Stimulated activated CD4-positive, alpha-beta T cell treated with anti-CD3 and anti-CD28 coated beads, Interleukin-2, amount 100 ng/mL, for 48 hours (primary cell): ENCODE measurements around the gene ZSCAN31.
"Not testable (repeated sequence)": the region's sequence is repeated elsewhere in the genome, so short reads cannot be mapped to it uniquely, and the experiment has no call there.

Experiments used
- DNase-seq, 2 donors: peaks; one replicate each; pipeline ENCODE4 v3.0.0-alpha.2; 2020

The ZSCAN31 gene

DNA sequence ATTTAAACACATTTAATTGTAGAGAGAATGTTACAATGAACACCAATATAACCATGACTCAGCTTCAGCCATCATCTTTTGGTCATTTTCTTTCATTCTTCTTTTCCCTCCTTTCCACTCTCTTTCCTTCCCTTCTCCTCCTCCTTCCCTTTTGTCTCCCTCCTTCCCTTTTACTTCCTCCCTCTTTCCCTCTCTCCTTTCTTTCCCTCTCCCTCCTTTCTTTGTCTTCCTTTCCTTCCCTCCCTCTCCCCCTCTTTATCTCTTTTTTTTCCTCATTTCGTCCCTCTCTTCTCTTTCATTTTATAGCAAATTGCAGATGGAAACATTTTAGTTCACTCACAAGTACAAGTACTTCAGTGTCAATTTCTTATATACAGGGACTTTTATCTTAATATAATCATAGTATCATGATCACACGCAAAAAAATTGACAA is 15.6 kb upstream of the ZSCAN31 start:
- DNase-seq: no peak

DNA sequence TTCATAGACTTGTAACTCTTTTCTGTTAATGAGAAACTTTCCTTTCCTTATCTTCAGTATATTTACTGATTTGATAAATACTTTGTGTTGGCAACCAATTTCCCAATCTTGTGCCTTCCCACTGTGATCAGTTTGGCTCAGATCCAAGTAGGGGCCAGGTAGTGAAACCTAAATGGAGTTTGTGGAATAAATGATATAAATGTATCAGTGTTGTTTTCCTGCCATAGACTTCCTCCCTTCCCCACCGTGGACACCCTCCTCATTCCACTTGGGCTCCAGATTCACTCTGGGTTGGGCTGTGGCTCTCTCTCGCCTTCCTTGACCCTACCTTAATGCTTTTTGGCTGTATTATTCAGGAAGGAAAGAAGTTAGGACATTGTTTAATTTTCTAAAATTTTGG is 15.1 kb upstream of the ZSCAN31 start:
- DNase-seq: no peak

DNA sequence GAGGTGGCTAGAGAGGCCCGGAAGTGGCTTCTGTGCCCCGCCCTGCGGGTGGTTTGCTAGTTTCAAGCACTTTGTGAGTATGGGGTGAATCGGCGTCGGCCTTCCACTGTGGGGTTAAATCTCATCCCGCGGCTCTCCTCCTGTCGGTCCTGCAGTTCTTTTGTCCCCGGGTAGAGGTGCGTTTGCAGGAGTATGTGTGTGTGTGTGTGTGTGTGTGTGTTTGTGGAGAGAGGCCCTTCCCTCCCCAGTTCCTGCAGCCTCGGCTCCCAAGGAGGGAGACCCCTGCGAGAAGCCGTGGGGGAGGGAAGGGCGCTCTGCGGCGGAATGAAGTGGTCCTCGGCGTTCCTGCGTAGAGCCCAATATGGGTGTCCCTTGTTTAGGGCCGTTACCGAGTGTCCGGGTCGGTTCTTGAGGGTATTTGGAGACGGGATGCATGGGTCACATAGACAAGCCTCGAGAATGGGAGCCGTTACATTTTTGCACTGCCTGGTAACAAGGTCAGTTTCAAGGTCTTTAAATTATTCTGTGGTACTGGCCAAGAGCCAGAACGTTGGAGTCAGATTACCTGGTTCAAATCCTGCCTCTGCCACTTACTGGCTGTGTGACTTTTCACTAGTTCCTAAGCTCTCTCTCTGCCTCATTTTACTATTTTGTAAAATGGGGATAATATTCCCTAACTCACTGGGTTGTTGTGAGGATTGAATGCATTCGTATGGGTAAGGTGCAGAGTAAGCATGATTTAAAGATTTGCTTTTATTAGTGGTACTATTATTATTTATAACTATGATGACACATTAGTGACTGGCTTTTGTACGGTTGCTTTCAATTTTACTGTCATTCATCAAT is 14.2 kb upstream of the ZSCAN31 start, which contains the start of gene ZKSCAN3:
ZKSCAN3 (plus strand) TSS at position 56 of the 846 bp plus-strand sequence. CDS start 9,640 bp downstream, outside the sequence.
- peak; percentile 76 to 77 for DNase-seq

DNA sequence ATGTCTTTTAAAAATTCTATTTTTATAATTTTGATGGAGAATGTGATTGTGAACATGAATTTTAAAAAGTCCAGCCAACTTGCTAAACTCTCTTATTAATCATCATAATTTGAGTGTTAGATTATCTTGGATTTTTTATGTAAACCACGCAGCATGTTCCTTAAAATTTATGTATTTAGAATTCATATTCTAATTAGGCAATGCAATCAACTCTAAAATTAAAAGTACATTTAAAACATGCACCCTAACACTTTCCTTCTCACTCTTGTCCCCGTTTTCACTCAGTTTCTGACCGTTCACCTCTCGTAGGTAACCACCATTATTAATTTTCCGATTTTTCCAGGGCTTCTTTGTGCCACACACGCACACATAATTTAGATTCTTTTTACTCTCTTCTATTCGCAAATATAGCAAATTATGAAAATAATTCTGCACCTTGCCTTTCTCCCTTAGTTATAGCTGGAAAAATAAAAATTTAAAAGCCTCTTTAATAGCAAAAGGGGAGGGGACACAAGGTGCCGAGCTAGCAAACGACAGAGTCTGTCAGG is 13.5 kb upstream of the ZSCAN31 start:
- no peak for DNase-seq

DNA sequence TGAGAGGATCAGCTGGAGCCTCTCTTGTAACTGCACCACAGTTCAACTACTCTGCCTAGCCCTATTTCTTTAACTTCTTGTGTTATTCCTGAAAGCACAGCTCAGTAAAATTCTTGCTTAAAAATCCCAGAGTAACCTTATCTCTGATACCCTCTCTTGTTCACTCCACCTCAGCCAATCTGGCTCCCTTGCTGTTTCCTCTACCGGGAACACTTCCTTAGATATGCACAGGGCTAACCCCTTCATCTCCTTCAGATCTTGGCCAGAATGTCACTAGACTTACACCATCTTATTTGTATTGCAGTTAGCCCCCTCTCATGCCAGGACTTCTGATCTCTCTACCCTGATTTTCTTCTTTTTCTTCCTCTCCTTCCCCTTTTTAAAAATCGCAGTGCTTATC is 11.2 kb upstream of the ZSCAN31 start:
- no peak for DNase-seq

DNA sequence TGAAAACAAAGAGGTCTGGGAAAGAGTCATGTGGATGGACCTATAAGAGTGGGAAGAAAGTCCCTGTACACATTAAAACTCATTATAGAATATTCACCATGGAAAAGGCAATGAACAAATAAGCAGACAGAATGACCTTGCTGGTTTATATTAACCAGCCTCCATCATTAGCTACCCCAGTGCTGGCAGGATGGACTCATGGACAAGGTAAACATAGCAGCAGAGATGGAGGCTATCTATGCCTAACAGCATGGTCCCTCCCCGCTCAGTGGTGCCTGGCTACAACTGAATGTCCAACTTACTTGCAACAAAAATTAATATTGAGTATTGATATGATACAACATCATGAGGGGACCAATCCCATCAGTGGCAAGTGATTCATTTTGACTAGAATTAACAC is 9.3 kb upstream of the ZSCAN31 start:
- no peak for DNase-seq

DNA sequence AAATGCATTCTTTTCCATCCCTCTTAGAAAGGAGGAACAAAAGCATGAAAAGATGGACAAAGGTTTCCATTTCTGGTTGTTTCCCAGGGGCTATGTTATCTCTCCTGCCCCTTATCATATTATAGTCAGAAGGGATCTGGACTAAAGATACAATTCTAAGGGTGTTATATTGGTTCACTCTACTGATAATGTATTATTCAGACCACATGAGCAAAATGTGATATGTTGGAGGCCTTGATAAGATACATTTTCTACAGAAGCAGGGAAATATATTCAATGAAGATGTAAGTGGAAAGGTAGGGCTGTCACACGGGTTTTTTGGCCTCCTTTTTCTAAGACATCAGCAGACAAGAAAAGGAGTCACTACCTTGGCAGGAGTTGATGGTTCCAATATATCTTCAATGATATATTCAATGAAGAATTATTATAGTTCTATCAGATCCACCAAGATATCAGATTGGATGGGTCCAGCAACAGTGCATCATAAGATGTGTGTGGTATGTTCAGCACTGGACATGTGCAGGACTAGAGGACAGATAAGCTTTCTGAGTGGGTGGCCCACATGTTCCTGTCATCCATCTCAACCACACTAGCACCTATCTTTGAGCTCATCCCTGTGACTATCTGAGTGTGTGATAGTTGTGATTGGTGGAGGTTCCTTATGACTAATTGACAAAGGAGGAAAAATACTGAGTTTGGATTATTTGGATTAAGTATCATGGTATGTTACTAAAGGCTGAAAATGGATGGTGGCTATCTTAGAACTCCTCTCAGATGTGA is 8.1 kb upstream of the ZSCAN31 start:
- no peak for DNase-seq

DNA sequence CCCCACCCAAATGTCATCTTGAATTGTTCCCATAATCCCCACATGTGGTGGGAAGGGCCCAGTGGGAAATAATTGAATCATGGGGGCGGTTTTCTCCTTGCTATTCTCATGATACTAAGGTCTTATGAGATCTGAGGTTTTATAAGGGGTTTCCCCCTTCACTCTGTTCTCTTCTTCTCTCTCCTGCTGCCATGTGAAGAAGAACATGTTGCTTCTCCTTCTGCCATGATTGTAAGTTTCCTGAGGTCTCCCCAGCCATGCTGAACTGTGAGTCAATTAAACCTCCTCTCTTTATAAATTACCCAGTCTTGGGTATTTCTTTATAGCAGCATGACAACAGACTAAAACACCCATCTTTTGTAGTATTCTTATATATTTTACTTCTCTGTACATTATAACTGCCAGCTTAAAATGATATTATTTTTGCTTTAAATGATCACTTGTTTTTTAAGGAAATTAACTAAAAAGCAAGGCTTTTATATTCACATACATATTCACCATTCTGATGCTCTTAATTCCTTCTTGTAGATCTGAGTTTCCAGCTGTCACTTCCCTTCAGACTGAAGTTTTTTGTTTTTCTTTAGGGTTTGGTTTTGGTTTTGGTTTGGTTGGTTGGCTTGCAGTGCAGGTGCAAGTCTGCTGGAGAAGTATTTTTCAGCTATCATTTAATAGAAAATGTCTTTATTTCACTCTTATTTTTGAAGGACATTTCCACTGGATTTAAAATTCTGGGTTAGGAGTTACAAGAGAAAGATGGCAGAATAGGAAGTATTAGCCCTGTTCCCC is 4.6 kb upstream of the ZSCAN31 start:
- no peak for DNase-seq

DNA sequence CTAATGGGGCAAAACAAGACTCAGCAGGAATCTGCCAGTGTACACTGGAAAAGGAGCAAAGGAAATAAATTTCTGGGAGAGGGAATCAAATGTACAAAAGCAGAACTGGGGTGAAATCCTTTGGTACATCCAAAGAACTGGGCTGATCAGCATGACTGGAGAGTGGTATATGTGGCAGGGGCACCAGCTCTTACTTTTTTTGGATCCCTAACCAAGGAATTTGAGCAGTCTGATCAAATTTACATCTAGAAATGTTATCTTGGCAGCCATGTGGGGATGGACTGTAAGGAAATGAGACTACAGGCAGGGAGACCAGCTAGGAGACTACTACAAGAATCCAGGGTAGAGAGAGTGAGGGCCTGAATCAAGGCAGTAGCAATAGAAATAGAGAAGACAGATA is 1.2 kb upstream of the ZSCAN31 start:
- no peak for DNase-seq

DNA sequence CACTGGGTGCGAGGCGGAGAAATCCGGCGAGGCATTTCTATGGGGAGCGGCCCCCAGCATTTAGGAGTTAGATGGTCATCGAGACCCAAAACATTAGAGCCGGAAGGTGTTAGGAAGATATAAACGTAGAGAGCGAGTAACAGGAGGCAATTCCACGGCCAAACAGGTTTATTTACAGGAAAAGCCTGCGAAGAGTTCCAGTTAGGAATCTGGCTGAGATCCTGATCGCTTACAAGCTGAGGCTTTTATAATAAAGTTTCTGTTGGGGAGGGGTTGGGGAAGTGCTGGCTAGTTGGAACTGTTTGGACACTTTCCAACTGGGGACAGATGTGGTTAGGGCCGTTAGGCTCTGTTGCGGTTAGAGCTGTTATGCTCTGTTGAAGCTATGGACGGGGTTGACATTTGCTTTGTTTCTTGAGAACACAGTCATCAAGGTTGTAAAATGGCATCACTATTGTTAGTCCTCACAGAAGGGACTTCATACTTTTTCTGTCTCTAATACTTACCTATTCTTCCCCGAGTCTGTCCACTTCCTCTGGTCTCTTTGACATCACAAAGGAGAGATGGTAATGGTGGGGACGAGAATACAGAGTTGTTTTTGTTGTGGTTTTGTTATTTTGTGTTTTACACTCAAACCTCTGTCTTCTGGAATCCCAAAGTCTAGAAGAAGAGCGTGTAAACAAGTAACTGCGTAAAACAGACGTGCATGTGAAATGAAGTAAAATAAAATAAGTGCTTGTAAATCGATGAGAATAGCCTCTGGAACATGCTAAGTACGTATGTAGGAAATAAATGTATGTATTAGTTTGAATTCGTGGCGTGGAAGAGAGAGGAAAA is 554 bp upstream of the ZSCAN31 start:
- peak in 1 of 2 donors; percentile 10 for DNase-seq

DNA sequence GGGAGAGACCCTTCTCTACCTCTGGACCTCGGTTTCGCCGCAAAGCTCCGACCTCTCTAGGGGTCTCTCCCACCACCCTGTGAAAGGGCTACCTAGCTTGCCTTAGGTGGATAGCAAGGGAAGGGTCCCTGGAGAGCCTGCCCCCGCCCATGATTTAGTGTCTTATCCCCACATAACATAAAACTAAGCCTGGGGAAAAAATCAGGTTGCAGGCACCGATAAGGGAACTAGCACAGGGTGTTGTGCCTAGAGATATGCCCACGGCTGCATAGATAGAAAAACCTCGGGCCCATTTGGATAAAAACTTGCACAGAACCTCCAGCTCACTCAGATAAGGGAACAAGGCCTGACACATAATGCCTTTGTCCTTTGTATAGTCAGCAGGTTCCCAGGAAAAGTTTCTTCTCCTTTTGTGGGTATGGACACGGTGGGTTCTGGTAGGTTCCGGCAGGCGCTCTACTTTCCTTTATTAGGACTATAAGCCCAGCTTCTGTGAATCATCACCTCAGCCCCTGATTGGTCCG is 846 bp downstream of the ZSCAN31 start:
- DNase-seq: no peak

DNA sequence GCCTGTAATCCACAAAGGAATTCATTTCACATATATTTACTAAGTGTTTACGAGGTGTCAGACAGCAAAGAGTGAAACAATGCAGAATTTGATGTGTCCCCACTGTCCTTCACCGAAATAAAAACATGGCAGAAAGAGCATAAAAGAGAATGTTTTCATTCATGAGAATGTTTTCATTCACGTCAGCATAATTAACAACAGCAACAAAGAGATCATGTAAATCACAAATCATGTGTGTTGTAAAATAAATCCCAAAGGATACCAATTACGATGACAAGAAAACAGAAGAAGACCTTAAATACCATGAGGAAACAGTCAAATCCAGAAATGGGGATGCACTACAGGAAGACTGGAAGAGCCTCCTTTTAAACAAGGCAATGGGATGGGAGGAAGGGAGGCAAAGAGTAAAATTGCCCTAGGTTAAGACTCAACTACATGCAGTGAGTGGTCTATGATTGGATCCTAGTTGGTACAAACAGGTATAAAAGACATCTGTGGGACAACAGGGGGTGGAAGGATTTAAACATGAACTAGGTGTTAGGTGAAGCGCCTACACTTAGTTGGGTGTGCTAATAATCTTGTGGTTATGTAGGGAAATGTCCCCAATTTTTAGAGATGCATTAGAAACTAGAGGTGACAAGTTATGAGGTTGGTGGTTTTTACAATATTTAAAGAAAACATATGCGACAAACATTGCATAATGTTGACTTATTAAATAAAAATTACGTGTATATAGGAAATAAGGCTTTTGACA is 1.5 kb downstream of the ZSCAN31 start:
- no peak for DNase-seq

DNA sequence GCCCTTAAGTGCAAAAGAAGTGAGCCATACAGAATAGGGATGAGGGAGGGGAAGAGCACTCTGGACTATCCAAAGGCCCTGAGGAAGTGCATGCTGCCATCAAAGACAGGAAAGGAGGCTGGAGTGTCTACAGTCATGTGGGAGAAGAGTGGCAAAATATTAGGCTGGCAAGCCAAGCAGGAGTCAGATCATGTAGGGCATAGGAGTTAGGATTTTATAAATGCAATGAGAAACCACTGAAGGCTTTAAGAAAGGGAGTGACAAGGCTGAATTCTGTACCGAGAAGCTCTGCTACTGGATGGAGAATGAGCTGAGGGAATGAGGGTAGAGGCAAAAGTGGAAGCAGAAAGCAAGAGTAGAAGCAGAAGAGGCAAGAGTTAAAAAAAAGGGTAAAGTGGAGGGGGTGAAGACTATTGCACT is 2.3 kb downstream of the ZSCAN31 start:
- no peak for DNase-seq

DNA sequence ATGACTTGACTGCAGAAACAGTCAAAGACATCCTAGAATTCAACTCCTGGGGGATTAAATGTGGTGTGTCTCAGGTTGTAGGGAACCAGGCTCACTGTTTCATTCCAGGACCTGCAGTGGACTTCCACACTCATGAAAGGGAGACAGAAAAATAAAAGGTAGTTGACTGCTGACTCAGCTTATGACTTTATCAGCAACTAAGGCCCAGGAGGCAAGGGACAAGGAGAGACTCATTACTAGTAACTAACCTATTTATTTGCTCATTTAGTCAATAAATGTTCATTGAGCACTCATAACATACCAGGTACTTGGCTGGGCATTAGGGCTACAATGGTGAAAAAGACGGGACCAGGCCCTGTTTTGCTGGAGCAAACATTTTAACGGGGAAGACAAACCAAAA is 2.9 kb downstream of the ZSCAN31 start:
- DNase-seq: no peak

DNA sequence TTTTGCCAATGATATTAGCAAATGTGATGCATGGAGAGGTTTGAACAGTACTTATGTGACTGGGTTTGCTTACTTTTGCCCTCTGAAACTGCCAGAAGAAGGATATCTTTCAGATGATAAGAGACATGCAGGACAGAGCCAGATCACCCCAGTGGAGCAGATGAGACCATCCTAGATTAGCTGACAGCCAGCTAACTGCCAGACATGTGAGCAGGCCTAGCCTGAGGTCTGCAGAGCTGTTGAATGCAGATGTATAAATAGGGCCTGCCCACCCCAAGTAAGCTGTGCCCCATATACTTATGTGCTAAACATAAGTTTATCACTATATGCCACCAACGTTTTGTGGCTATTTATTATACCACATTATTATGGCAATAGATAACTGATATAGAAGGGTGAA is 5.9 kb downstream of the ZSCAN31 start:
- no peak for DNase-seq

DNA sequence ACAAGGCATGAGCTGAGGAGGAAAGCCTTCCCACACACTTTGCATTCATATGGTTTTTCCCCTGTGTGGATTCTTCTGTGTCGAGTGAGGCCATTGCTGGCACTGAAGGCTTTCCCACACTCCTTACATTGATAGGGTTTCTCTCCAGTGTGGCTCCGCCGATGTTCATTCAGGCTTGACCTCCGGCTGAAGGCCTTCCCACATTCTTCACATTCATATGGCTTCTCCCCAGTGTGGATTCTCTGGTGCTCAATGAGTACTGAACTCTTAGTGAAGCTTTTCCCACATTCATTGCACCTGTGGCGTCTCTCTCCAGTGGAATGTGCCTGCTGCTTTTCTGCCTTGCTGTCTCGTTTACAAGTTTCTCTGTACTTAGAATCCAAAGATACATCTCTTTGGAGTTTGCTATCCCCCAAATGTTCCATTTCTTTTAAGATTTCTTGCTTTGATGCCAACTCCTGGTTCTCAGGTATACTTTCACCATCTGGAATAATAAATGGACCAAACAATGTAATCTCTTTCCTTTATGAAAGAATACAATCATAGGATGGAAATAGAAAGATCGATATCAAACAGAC is 9.5 kb downstream of the ZSCAN31 start:
- no peak for DNase-seq

DNA sequence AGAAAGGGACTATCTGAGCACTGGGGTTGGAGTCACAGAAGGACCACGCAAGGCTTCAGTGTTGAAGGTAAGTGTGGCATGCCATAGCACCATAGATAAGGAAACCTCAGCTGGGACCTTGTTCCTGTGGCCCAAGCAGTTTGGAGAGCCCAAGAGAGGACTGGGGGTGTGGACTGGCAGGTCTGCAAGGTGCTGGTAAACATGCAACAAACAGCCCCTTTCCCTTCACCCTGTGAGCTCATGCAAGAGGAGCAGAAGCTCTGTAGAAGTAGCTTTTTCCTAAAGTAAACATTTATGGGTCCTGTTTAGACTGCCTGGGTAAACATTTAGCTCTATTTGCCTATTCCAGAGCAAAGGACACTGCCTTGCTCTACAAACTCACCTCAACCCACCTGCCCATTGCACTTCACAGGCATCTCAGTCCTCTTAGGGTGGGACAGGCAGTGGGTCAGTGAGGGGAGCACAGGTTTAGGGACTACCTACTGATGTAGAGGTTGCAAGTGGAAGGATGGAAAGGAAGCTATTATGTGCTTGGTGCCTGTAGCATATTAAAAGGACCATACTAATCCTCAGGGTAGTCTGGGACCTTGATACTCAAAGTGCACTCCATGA is 12.0 kb downstream of the ZSCAN31 start:
- DNase-seq: no peak

DNA sequence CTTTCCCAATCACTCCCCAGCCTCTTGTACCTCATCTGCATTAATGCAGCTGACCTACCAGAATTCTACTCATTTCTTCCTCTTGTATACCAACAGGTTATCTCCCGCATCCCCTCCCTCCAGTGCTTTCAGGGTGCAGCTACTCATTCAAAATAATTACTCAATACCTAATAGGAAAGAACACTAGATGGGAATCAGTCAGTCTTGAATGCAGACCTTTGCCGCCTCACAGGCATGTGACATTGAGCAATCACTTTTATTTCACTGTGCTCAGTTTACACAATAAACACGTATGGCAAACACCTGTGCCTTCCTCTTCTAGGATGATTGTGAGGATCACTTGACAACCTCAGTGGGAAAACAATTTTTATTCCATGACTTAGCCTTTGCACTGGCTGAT is 13.3 kb downstream of the ZSCAN31 start:
- no peak for DNase-seq

DNA sequence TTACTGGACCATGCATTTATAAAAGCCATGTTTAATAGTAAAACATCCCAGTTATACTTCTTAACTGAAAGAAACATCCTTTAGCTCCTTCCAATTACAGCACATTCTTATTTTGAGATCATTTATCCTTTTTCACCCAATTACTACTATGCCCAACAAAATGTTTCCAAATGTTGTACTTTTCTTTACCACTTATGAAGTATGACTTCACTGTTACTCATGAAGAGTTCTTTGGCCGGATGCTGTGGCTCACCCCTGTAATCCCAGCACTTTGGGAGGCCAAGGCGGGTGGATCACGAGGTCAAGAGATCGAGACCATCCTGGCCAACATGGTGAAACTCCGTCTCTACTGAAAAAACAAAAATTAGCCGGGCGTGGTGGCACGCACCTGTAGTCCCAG is 18.1 kb downstream of the ZSCAN31 start:
- DNase-seq: not testable (repeated sequence)

DNA sequence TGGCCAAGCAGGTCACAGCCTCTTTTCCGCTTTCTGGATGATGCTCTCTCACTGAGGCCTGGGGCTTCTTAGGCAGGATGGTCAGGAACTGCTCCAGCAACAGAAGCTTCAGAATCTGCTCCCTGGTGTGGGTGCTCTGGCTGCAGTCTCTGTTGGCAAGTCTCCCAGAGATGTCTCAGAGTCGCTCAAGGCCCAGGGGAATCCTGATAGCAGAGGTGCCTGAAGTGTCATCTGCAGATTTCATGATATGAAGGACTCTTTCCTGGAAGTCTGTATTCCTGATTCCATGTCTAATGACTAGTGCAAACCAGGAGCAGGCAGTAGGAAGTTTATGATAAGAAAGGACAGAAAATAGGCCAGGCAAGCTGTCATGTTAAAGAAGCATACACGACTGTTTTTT is 20.3 kb downstream of the ZSCAN31 start:
- no peak for DNase-seq
